Activated T-helper 1 cell treated with Interleukin-2 at 50 U/mL for 16 hours (primary cell): Measurements from ENCODE around the gene OLFM2.
A peak's percentile ranks its signal among the peaks of the same experiment; 100 is the strongest.
"Not testable (repeated sequence)": the region's sequence is repeated elsewhere in the genome, so short reads cannot be mapped to it uniquely, and the experiment has no call there.

ENCODE experiments used
- DNase-seq: peaks from one replicate; pipeline ENCODE4 v3.0.0-alpha.2; 2020; ENCODE audit warnings: low read depth

OLFM2 gene

DNA sequence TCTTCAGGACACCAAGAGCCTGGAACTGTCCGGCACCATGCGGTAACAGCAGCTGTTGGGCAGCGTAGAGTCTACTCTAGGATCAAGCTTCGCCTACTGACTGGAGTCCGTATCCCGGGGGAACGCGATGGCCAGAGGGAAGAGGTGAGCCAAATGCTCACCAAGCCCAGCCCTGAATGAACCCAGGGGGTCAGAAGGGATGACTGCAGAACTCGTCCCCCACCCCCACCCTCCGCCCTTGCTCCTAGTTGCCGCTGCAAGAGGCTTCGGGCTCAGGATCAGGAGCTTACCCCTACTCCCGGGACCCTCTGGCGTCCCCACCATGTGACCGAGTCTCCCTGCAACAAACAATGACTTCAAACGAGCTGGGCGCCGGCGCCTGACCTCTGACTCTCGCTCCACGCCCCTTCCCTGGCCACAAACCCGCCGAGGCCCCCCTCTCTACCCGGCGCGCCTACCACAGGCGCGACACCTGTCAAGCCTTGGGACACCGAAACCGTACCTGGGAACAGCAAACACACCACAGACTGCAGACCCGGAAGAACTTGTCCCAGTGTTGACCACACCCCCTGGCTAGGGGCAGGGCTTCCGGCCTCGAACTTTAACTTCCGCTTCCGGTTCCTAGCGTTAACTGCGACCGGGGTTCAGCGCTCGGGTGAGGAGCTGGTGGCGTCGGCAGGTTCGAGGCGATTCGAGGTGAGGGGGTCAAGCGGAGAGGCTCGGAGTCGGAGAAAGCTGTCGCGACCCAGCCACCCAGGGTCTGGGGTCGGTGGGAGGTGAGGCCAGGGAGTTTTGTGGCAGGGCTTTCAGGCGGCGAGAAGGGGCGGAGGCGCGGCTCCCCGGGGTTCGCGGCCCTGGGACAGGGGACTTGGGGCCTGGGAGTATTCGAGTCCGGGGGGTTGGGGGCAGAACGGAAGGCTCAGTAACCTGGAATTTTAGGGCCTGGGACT, 108.8 kb downstream of the OLFM2 start, which contains the start of gene UBL5:
UBL5 (plus strand) TSS at position 630 of the 950 bp plus-strand sequence. CDS start 420 bp downstream, outside the sequence.
- DNase-seq, result peak; percentile 83

GRCh38 chr19:9823816-9824215, 112.5 kb downstream of the OLFM2 start:
- no peak for DNase-seq

DNA sequence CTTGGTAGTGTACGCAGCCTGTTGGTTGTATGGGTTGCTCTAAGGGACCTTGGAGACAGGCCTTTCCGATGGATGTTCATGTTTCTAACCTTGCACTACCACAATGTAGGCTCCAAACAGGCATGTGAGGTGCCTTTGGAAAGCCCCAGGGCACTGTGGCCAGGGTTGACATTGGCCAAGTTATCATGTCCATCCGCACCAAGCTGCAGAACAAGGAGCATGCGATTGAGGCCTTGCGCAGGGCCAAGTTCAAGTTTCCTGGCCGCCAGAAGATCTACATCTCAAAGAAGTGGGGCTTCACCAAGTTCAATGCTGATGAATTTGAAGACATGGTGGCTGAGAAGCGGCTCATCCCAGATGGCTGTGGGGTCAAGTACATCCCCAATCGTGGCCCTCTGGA, 116.3 kb downstream of the OLFM2 start:
- not testable (repeated sequence) for DNase-seq

GRCh38 chr19:9819596-9819909, 116.8 kb downstream of the OLFM2 start:
- DNase-seq, result no peak

GRCh38 chr19:9818734-9819595, 117.3 kb downstream of the OLFM2 start, which contains the start of gene FBXL12:
Gene FBXL12 (minus strand): TSS chr19:9819079. CDS start chr19:9818813, 266 bp downstream.
- DNase-seq, result peak; percentile 100

DNA sequence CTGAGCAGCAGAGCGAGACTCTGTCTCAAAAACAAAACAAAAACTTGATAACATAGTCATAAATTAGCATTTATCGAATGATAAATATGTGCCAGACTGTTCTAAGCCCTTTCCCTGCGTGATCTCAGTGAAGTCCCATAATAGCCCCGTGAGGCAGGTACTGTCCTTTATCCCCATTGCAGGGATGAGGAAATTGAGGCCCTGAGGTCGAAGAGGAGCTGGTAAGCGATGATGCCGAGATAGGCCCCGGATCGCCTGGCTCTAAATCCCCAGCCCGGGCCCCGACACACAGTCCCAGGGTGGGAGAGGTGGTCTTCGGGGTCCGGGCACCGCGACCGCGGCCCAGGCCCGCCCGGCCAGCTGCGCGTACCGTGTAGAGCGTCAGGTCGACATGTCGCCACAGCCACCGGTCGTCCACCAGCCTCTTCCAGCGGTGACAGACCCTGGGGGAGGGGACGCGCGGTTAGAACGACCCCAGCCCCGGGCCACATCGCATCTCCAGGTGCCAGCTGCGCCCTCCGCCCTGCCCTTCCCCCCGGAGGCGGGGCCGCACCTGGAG, 118.1 kb downstream of the OLFM2 start:
- DNase-seq, result no peak

DNA sequence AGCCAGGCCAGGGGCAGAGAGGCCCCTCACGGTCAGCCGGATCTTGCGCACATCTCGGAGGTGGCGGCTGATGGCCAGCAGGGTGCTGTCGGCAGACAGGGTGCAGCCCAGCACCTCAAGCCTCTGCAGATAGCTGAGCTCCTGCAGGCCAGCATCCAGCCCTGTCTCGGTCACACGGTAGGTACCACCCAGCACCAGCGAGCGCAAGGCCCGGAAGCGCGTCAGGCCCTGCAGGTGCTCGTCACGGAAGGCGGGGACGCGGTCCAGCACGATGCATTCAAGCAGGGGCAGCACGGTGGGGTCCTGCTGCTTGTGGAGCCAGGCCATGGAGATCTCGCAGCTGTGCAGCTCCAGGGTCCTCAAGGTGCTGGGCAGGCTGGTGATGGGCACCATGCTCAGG, 125.2 kb downstream of the OLFM2 start:
- no peak for DNase-seq

DNA sequence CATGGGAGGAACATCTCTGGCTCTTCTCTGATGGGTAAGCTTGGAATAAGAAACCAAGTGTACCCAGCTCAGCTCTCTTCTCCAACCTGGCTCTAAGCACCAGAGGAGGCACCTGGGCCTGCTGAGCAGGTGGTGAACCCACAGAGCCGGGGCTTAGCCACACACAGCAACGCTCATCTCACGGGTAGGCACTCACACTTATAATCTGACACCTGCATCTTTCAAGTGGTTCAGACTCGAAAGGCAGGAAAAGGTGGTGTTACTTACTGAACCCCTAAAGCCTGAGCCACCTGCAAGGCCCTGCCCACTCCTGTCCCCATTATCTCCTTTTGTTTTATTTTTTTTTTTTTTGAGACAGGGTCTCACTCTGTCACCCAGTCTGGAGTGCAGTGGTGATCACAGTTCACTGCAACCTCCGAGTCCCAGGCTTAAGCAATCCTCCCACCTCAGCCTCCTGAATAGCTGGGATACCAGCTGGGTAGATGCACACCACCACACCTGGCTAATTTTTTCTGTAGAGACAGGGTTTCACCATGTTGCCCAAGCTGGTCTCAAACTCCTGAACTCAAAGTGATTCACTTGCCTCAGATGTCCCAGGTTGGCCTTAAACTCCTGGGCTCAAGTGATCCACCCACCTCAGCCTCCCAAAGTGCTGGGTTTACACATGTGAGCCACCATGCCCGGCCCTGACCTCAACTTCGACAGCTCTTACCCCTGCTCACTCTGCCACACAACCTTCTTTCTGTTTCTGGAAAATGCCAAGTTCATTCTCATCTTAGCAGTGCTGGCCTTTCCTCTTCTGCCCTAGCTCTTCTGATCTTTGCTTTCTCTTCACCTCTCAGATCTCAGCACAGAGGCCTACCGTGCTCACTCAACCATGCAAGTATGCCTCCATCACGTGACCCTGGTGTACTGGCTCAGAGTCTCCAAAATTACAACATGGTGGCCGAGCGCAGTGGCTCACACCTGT, 127.2 kb downstream of the OLFM2 start:
- DNase-seq, result no peak

DNA sequence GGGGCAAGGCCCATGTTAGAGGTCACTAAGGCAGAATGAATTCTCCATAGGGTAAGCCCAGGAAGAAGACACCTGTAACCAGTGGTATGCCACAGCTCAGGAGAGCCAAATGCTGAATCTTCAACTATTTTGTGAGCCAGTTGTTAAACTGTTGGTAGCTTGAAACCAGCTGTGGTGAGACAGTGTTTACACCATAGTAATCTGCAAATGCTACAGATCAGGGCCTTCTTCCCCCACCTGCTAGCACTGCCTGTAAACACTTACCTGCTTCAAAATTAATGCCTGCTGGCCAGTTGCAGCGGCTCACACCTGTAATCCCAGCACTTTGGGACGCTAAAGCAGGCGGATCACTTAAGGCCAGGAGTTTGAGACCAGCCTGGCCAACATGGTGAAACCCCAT, 129.5 kb downstream of the OLFM2 start:
- DNase-seq, result no peak
